Stimulated activated CD8-positive, alpha-beta memory T cell treated with anti-CD3 and anti-CD28 coated beads, Interleukin-4, amount 100 ng/mL, for 4 hours (primary cell): ENCODE measurements around the gene WNK2.

ENCODE experiments used
- DNase-seq, 2 donors: peaks; one replicate each; pipeline ENCODE4 v3.0.0-alpha.2; 2020; ENCODE audit warnings: low read depth in 2 of 2, low spot score in 1 of 2

Gene WNK2

GRCh38 chr9:93265301-93265971 is 81.5 kb downstream of the WNK2 start:
- no peak for DNase-seq

GRCh38 chr9:93265972-93266371 is 82.0 kb downstream of the WNK2 start:
- DNase-seq = no peak

GRCh38 chr9:93266521-93267001 is 82.6 kb downstream of the WNK2 start:
- no peak for DNase-seq

GRCh38 chr9:93267091-93267541 is 83.2 kb downstream of the WNK2 start:
- no peak for DNase-seq

- no peak for DNase-seq
Observed at GRCh38 chr9:93267681-93268505, 84.0 kb downstream of the WNK2 start.

GRCh38 chr9:93268551-93269314 is 84.8 kb downstream of the WNK2 start:
- no peak for DNase-seq

GRCh38 chr9:93270976-93271375 is 87.0 kb downstream of the WNK2 start:
- no peak for DNase-seq

- DNase-seq = no peak
Observed at GRCh38 chr9:93276973-93277372, 93.0 kb downstream of the WNK2 start.

- DNase-seq = no peak
Observed at GRCh38 chr9:93278144-93278543, 94.2 kb downstream of the WNK2 start.

- no peak for DNase-seq
Observed at GRCh38 chr9:93280661-93281259, 96.8 kb downstream of the WNK2 start.

GRCh38 chr9:93286252-93287188 is 102.6 kb downstream of the WNK2 start:
- no peak for DNase-seq

- no peak for DNase-seq
Observed at GRCh38 chr9:93287189-93287552, 103.2 kb downstream of the WNK2 start.

GRCh38 chr9:93287593-93287992 is 103.7 kb downstream of the WNK2 start:
- DNase-seq = no peak

GRCh38 chr9:93288341-93288740 is 104.4 kb downstream of the WNK2 start:
- no peak for DNase-seq

- no peak for DNase-seq
Observed at GRCh38 chr9:93288891-93289883, 105.2 kb downstream of the WNK2 start.

- no peak for DNase-seq
Observed at GRCh38 chr9:93290495-93291434, 106.8 kb downstream of the WNK2 start.

GRCh38 chr9:93291536-93292287 is 107.8 kb downstream of the WNK2 start:
- DNase-seq = no peak
